Measurements from ENCODE around the gene ZBTB16. TPM values are rescaled to one million over a fixed set of nuclear protein-coding genes. Genes with fewer than 3 reads are reported as not detected.

The ZBTB16 gene
- total and polyA plus RNA-seq, 2 of the 13 experiments (the other 11 are each of a cell fraction or from before 2014, with no cell fraction given): not detected

DNA sequence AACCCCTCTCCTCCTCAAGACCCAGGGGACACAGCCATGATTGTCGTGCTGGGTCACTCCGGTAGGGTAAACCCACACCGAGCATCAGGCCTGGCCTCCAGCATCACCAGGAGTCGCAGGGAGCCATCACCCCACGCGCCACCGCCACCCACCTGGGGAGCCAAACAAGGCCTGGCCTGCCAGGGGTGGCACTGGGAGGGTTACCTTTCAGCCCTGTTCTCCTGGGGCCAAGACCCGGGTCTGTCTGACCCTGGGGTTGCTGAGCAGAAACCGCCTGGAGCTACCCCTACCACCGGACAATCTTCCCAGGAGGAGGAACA lies 197.4 kb downstream of the ZBTB16 start:
- TF ChIP-seq, protein P1, sequence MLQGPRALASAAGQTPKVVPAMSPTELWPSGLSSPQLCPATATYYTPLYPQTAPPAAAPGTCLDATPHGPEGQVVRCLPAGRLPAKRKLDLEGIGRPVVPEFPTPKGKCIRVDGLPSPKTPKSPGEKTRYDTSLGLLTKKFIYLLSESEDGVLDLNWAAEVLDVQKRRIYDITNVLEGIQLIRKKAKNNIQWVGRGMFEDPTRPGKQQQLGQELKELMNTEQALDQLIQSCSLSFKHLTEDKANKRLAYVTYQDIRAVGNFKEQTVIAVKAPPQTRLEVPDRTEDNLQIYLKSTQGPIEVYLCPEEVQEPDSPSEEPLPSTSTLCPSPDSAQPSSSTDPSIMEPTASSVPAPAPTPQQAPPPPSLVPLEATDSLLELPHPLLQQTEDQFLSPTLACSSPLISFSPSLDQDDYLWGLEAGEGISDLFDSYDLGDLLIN (CRISPR knock-in tag; IDR thresholded peaks at IDR 0.05; ENCODE audit: borderline replicate concordance): no peak
- TF ChIP-seq NFIC (IDR thresholded peaks at IDR 0.05; ENCODE audit: low read length) (no peak), ZNF629 (CRISPR knock-in tag; conservative IDR thresholded peaks at IDR 0.05) (no peak), SYNCRIP (IDR thresholded peaks at IDR 0.05; ENCODE audit: insufficient read depth, low read depth, low read length) (no peak), NFE2L1 (CRISPR knock-in tag; IDR thresholded peaks at IDR 0.05; ENCODE audit: borderline replicate concordance) (no peak), ARID2 (CRISPR knock-in tag; IDR thresholded peaks at IDR 0.05; ENCODE audit: borderline replicate concordance) (no peak), NR2F6 (IDR thresholded peaks at IDR 0.05) (no peak), NR2F6 (CRISPR knock-in tag; IDR thresholded peaks at IDR 0.05) (no peak), ZNF160 (CRISPR knock-in tag; IDR thresholded peaks at IDR 0.05) (no peak), HOXA5 (CRISPR knock-in tag; IDR thresholded peaks at IDR 0.05) (no peak), SMAD1 (CRISPR knock-in tag; IDR thresholded peaks at IDR 0.05; ENCODE audit: borderline replicate concordance, low read depth) (no peak)
- TF ChIP-seq, protein P2, sequence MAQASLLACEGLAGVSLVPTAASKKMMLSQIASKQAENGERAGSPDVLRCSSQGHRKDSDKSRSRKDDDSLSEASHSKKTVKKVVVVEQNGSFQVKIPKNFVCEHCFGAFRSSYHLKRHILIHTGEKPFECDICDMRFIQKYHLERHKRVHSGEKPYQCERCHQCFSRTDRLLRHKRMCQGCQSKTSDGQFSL (CRISPR knock-in tag; IDR thresholded peaks at IDR 0.05): no peak
- TF ChIP-seq, protein P3, sequence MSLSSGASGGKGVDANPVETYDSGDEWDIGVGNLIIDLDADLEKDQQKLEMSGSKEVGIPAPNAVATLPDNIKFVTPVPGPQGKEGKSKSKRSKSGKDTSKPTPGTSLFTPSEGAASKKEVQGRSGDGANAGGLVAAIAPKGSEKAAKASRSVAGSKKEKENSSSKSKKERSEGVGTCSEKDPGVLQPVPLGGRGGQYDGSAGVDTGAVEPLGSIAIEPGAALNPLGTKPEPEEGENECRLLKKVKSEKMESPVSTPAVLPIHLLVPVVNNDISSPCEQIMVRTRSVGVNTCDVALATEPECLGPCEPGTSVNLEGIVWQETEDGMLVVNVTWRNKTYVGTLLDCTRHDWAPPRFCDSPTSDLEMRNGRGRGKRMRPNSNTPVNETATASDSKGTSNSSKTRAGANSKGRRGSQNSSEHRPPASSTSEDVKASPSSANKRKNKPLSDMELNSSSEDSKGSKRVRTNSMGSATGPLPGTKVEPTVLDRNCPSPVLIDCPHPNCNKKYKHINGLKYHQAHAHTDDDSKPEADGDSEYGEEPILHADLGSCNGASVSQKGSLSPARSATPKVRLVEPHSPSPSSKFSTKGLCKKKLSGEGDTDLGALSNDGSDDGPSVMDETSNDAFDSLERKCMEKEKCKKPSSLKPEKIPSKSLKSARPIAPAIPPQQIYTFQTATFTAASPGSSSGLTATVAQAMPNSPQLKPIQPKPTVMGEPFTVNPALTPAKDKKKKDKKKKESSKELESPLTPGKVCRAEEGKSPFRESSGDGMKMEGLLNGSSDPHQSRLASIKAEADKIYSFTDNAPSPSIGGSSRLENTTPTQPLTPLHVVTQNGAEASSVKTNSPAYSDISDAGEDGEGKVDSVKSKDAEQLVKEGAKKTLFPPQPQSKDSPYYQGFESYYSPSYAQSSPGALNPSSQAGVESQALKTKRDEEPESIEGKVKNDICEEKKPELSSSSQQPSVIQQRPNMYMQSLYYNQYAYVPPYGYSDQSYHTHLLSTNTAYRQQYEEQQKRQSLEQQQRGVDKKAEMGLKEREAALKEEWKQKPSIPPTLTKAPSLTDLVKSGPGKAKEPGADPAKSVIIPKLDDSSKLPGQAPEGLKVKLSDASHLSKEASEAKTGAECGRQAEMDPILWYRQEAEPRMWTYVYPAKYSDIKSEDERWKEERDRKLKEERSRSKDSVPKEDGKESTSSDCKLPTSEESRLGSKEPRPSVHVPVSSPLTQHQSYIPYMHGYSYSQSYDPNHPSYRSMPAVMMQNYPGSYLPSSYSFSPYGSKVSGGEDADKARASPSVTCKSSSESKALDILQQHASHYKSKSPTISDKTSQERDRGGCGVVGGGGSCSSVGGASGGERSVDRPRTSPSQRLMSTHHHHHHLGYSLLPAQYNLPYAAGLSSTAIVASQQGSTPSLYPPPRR (CRISPR knock-in tag; IDR thresholded peaks at IDR 0.05; ENCODE audit: borderline replicate concordance): no peak
- no peak overlapping the region for H3K27ac ChIP-seq (ENCODE audit: extremely low read length, insufficient read depth, low read length)
- H3K9me3 ChIP-seq (ENCODE audit: low read length): no peaks in the 10 kb centered on the region
- no peak for FAIRE-seq
- H3K27me3 ChIP-seq (ENCODE audit: control insufficient read depth in 1 of 2, insufficient read depth in 2 of 2, low read length in 2 of 2): peaks cover 4 to 27% of the 10 kb centered on the region in 2 experiments; a peak in 3 of 5 replicates
- no TSS peak for BruUV-seq (replicated peaks)
- DNase-seq (ENCODE audit: low spot score): no peak
- no peak for ATAC-seq
- H3K4me3 ChIP-seq (replicated peaks in 1 of 3; ENCODE audit: insufficient read depth in 1 of 3, low read depth in 2 of 3, low read length in 3 of 3): no peak overlapping the region
- in situ Hi-C loops (cut with HindIII; ENCODE audit: extremely low pct_ligation_motif_present, low pct_unique_long_range_greater_than_20kb) (loop anchor here (25.0 kb wide), 1 partner anchor 445 kb away; no protein-coding TSS in a partner anchor), intact Hi-C loops (cut with micrococcal nuclease; ENCODE audit: unreplicated experiment) (loop anchor here (2.0 kb wide), 1 partner anchor 46 kb away; no protein-coding TSS in a partner anchor)
- peaks cover 16% of the 10 kb centered on the region for H3K4me1 ChIP-seq (ENCODE audit: insufficient read depth, low read length)
- H3K4me2 ChIP-seq (ENCODE audit: low read depth, low read length): no peak overlapping the region
- H3K36me3 ChIP-seq (replicated peaks in 1 of 2; ENCODE audit: control insufficient read depth in 1 of 2, insufficient read depth in 2 of 2, low read length in 2 of 2): no peaks in the 10 kb centered on the region
- ChIA-PET CTCF (ENCODE audit: low intra/inter-chr PET ratio, low total read pairs) (interaction anchor here (1.1 kb wide), 1 partner anchor 221 kb away, joined by 4 read pairs; no protein-coding TSS in a partner anchor), POLR2A (no interaction called here)
- H2AFZ ChIP-seq (ENCODE audit: low read length): no peak overlapping the region
- 53% methylated on average over 3 of the region's 10 CpGs for WGBS (ENCODE audit: low lambda C conversion rate)
- no peak overlapping the region for H3K9ac ChIP-seq (ENCODE audit: insufficient read depth, low read depth, low read length)
- H3K79me2 ChIP-seq (ENCODE audit: insufficient read depth, low read length): no peaks in the 10 kb centered on the region
- no peaks in the 10 kb centered on the region for H4K20me1 ChIP-seq (ENCODE audit: insufficient read depth, low read length)

Data from HepG2 (cell line).